NCI-H1417 treated with DMSO at 0.1 percent for 48 hours (cell line): Measurements from ENCODE around the gene SMYD3.
"Not testable (repeated sequence)": the region's sequence is repeated elsewhere in the genome, so short reads cannot be mapped to it uniquely, and the experiment has no call there.

ENCODE experiments used
- DNase-seq: peaks from one replicate; lab custom pipeline; 2025; lab: John Stamatoyannopoulos, UW

The SMYD3 gene

GRCh38 chr1:245835386-245835785 lies 671.7 kb downstream of the SMYD3 start:
- no peak for DNase-seq

GRCh38 chr1:245834002-245834401 lies 673.1 kb downstream of the SMYD3 start:
- DNase-seq = no peak

GRCh38 chr1:245832771-245833527 lies 674.1 kb downstream of the SMYD3 start:
- DNase-seq = no peak

GRCh38 chr1:245831518-245831917 lies 675.6 kb downstream of the SMYD3 start:
- DNase-seq = no peak

- no peak for DNase-seq
Measured at GRCh38 chr1:245829826-245830225, 677.3 kb downstream of the SMYD3 start.

- no peak for DNase-seq
Measured at GRCh38 chr1:245829194-245829593, 677.9 kb downstream of the SMYD3 start.

- DNase-seq = no peak
Measured at GRCh38 chr1:245827301-245827700, 679.8 kb downstream of the SMYD3 start.

- no peak for DNase-seq
Measured at GRCh38 chr1:245825128-245825901, 681.8 kb downstream of the SMYD3 start.

- no peak for DNase-seq
Measured at GRCh38 chr1:245823408-245824147, 683.5 kb downstream of the SMYD3 start.

GRCh38 chr1:245822996-245823395 lies 684.1 kb downstream of the SMYD3 start:
- no peak for DNase-seq

- DNase-seq = not testable (repeated sequence)
Measured at GRCh38 chr1:245818363-245818762, 688.7 kb downstream of the SMYD3 start.

- not testable (repeated sequence) for DNase-seq
Measured at GRCh38 chr1:245816496-245816895, 690.6 kb downstream of the SMYD3 start.

GRCh38 chr1:245814651-245815050 lies 692.4 kb downstream of the SMYD3 start:
- no peak for DNase-seq

- no peak for DNase-seq
Measured at GRCh38 chr1:245812278-245812677, 694.8 kb downstream of the SMYD3 start.

GRCh38 chr1:245810789-245811337 lies 696.2 kb downstream of the SMYD3 start:
- no peak for DNase-seq

GRCh38 chr1:245810181-245810769 lies 696.8 kb downstream of the SMYD3 start:
- no peak for DNase-seq

- DNase-seq = no peak
Measured at GRCh38 chr1:245809361-245809760, 697.7 kb downstream of the SMYD3 start.

- DNase-seq = no peak
Measured at GRCh38 chr1:245807954-245808719, 698.9 kb downstream of the SMYD3 start.

GRCh38 chr1:245807306-245807705 lies 699.8 kb downstream of the SMYD3 start:
- DNase-seq = no peak

- DNase-seq = no peak
Measured at GRCh38 chr1:245805532-245805931, 701.5 kb downstream of the SMYD3 start.

- DNase-seq = no peak
Measured at GRCh38 chr1:245804696-245805095, 702.4 kb downstream of the SMYD3 start.
